Uterus (tissue), 2 donors: Measurements from ENCODE around the gene C3orf62.

Source experiments
- CTCF ChIP-seq, 4 experiments: fragments of 200-600 bp in 2 of 4; fragments of 450-650 bp in 2 of 4; sonication (generic) in 2 of 4; IDR thresholded peaks; one replicate each; pipeline ENCODE4 v1.5.1; 2016 to 2019; ENCODE audit warnings: antibody characterized with exemption in 4 of 4, mild to moderate bottlenecking in 2 of 4, moderate library complexity in 1 of 4
- POLR2A ChIP-seq, 2 donors: fragments of 450-650 bp; IDR thresholded peaks; one replicate each; pipeline ENCODE4 v1.6.1; 2016; ENCODE audit warnings: antibody characterized with exemption in 2 of 2, mild to moderate bottlenecking in 1 of 2, moderate library complexity in 1 of 2

GRCh38 chr3:49222002-49222401 is 55.0 kb downstream of the C3orf62 start:
- TF ChIP-seq CTCF (IDR thresholded peaks at IDR 0.05) (no peak), POLR2A (IDR thresholded peaks at IDR 0.05) (no peak)
